ENCODE measurements around the gene PALLD.

The PALLD gene

DNA sequence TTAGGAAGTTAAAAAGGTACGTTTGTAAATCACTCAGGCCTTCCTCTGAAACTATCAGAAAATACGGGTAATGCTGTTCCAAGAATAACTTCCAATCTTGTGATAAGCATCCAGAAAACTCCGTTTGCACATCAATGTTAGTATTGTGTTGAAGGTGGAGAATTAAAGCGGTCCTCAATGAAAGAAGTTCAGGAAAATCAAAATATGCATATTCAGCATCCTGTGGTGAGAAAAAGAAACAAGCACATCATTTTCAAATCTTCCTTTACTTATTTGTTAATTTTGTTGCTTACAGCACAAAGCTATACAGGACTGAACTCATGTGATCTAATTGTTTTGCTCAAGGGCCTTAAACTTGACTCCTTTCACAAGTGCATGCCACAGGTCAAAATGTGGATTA, 35.0 kb upstream of the PALLD start:
- H3K9me3 ChIP-seq (ENCODE audit: insufficient read depth, low read length, severe bottlenecking): no peaks in the 10 kb centered on the region
- H3K27me3 ChIP-seq (ENCODE audit: insufficient read depth, low read length, poor library complexity): no peaks in the 10 kb centered on the region
- no peaks in the 10 kb centered on the region for H4K20me1 ChIP-seq (ENCODE audit: insufficient read depth, low read length)
- H3K36me3 ChIP-seq (ENCODE audit: insufficient read depth, low read length): peaks cover 10% of the 10 kb centered on the region
- no peak overlapping the region for H3K4me3 ChIP-seq (ENCODE audit: low read depth in 1 of 2, low read length in 2 of 2)
- no peak overlapping the region for H3K9ac ChIP-seq (ENCODE audit: low read depth, low read length)
- no peak for ATAC-seq (ENCODE audit: insufficient read depth, low read depth)
- H3K79me2 ChIP-seq (ENCODE audit: insufficient read depth, low read length): no peaks in the 10 kb centered on the region
- H3K27ac ChIP-seq (ENCODE audit: low read length): no peak overlapping the region
- DNase-seq: no peak
- TF ChIP-seq, protein P1, sequence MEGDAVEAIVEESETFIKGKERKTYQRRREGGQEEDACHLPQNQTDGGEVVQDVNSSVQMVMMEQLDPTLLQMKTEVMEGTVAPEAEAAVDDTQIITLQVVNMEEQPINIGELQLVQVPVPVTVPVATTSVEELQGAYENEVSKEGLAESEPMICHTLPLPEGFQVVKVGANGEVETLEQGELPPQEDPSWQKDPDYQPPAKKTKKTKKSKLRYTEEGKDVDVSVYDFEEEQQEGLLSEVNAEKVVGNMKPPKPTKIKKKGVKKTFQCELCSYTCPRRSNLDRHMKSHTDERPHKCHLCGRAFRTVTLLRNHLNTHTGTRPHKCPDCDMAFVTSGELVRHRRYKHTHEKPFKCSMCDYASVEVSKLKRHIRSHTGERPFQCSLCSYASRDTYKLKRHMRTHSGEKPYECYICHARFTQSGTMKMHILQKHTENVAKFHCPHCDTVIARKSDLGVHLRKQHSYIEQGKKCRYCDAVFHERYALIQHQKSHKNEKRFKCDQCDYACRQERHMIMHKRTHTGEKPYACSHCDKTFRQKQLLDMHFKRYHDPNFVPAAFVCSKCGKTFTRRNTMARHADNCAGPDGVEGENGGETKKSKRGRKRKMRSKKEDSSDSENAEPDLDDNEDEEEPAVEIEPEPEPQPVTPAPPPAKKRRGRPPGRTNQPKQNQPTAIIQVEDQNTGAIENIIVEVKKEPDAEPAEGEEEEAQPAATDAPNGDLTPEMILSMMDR (IDR thresholded peaks at IDR 0.05; ENCODE audit: borderline replicate concordance, extremely low read depth, low read length, poor library complexity, severe bottlenecking): no peak
- TF ChIP-seq EZH2 (IDR thresholded peaks at IDR 0.05; ENCODE audit: borderline replicate concordance, low read depth, low read length, severe bottlenecking): no peak
- H3K4me2 ChIP-seq (ENCODE audit: insufficient read depth, low read length): no peak overlapping the region
- no peaks in the 10 kb centered on the region for H3K4me1 ChIP-seq (ENCODE audit: insufficient read depth, low read length)
- no peak overlapping the region for H2AFZ ChIP-seq (ENCODE audit: low read depth, low read length)

DNA sequence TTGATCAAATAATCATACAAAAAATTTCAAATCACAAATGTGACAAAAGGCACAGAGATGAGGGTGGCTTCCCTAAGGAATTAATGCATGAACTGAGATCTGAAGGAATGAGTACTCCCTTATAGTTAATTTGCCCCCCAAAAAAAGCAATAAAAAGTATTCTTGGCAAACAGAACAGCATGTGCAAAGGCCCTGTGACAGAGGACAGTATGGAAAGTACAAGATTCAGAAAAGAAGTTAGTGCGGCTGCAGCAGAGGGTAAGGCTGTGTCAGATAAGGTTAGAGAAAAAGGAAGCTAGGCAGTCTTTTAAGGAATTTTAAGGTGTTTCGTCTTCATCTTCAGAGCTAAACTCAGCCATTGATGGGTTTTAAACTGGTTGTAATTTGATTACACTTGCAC, 23.9 kb upstream of the PALLD start:
- Histone ChIP-seq H3K27me3 (ENCODE audit: insufficient read depth, low read length, poor library complexity) (no peaks in the 10 kb centered on the region), H3K27ac (ENCODE audit: low read length) (no peak overlapping the region), H3K9ac (ENCODE audit: low read depth, low read length) (no peak overlapping the region), H3K9me3 (ENCODE audit: insufficient read depth, low read length, severe bottlenecking) (peaks cover under 1% of the 10 kb centered on the region), H3K36me3 (ENCODE audit: insufficient read depth, low read length) (peaks cover 30% of the 10 kb centered on the region), H3K4me1 (ENCODE audit: insufficient read depth, low read length) (peaks cover 7% of the 10 kb centered on the region; the same call in 1 of the 2 replicates), H4K20me1 (ENCODE audit: insufficient read depth, low read length) (no peaks in the 10 kb centered on the region), H3K79me2 (ENCODE audit: insufficient read depth, low read length) (no peaks in the 10 kb centered on the region), H2AFZ (ENCODE audit: low read depth, low read length) (no peak overlapping the region), H3K4me2 (ENCODE audit: insufficient read depth, low read length) (no peak overlapping the region), H3K4me3 (ENCODE audit: low read depth in 1 of 2, low read length in 2 of 2) (no peak overlapping the region)
- no peak for DNase-seq
- TF ChIP-seq, protein P1 (IDR thresholded peaks at IDR 0.05; ENCODE audit: borderline replicate concordance, extremely low read depth, low read length, poor library complexity, severe bottlenecking): no peak
- TF ChIP-seq EZH2 (IDR thresholded peaks at IDR 0.05; ENCODE audit: borderline replicate concordance, low read depth, low read length, severe bottlenecking): no peak
- no peak for ATAC-seq (ENCODE audit: insufficient read depth, low read depth)

DNA sequence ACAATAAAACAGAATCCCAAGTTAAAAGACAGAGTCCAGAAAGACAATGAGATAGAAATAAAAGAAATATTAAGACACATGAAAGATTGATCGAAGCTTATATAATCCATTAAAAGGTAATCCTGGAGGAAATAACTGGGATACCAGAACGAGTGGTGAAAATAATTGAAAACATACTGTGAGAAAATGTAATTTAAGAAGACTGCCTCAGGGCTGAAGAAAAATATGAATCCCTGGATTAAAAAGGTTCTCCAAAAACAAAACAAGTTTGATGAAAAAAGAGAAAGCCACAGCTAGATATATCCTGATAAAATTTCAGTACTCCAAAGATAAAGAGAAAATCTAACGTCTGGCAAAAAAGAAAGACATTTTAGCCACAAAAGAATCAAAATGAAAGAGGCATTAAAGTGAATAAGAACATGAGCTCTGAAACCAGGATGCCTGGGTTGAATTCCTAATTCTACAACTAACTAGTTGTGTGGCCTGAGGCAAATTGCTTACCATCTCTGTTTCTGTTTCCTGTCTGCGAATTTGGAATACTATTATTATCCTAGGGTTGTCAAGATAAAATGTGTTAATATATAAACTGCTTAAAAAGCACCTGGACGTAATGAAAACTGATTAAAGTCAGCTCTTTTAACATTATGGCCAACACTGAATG, 22.1 kb upstream of the PALLD start:
- Histone ChIP-seq H4K20me1 (ENCODE audit: insufficient read depth, low read length) (no peaks in the 10 kb centered on the region), H3K4me1 (ENCODE audit: insufficient read depth, low read length) (peaks cover 23% of the 10 kb centered on the region), H3K27ac (ENCODE audit: low read length) (no peak overlapping the region), H3K4me3 (ENCODE audit: low read depth in 1 of 2, low read length in 2 of 2) (no peak overlapping the region), H3K4me2 (ENCODE audit: insufficient read depth, low read length) (no peak overlapping the region), H3K9ac (ENCODE audit: low read depth, low read length) (no peak overlapping the region), H2AFZ (ENCODE audit: low read depth, low read length) (no peak overlapping the region), H3K27me3 (ENCODE audit: insufficient read depth, low read length, poor library complexity) (no peaks in the 10 kb centered on the region), H3K79me2 (ENCODE audit: insufficient read depth, low read length) (peaks cover 7% of the 10 kb centered on the region), H3K9me3 (ENCODE audit: insufficient read depth, low read length, severe bottlenecking) (no peaks in the 10 kb centered on the region), H3K36me3 (ENCODE audit: insufficient read depth, low read length) (peaks cover 25% of the 10 kb centered on the region)
- ATAC-seq (ENCODE audit: insufficient read depth, low read depth) (no peak), DNase-seq (no peak)
- no peak for TF ChIP-seq EZH2 (IDR thresholded peaks at IDR 0.05; ENCODE audit: borderline replicate concordance, low read depth, low read length, severe bottlenecking)
- TF ChIP-seq, protein P1 (IDR thresholded peaks at IDR 0.05; ENCODE audit: borderline replicate concordance, extremely low read depth, low read length, poor library complexity, severe bottlenecking): no peak
